ENCODE results near the gene PGBD5.

- TF ChIP-seq CBX2 (IDR thresholded peaks at IDR 0.05; ENCODE audit: insufficient read depth, low read length, poor library complexity, severe bottlenecking) (no peak), NFIC (IDR thresholded peaks at IDR 0.05) (no peak), YY1 (IDR thresholded peaks at IDR 0.05; ENCODE audit: borderline replicate concordance in 1 of 3, control insufficient read depth in 1 of 3, extremely low read depth in 1 of 3, insufficient read depth in 3 of 3, insufficient read length in 1 of 3, insufficient replicate concordance in 2 of 3, low read depth in 1 of 3, low read length in 2 of 3) (no peak), EZH2 (IDR thresholded peaks at IDR 0.05; ENCODE audit: borderline replicate concordance, low read depth, low read length) (no peak), SIN3A (IDR thresholded peaks at IDR 0.05; ENCODE audit: borderline replicate concordance in 2 of 2, control insufficient read depth in 1 of 2, low read depth in 2 of 2, low read length in 2 of 2) (no peak), ZBTB11 (CRISPR knock-in tag; IDR thresholded peaks at IDR 0.05) (no peak), SIX5 (IDR thresholded peaks at IDR 0.05; ENCODE audit: borderline replicate concordance in 1 of 2, insufficient read depth in 1 of 2, low read depth in 1 of 2, low read length in 2 of 2) (no peak), ZNF785 (CRISPR knock-in tag; IDR thresholded peaks at IDR 0.05) (no peak), ZNF263 (CRISPR knock-in tag; IDR thresholded peaks at IDR 0.05; ENCODE audit: borderline replicate concordance) (no peak), RNF219 (CRISPR knock-in tag; IDR thresholded peaks at IDR 0.05) (no peak), ZBTB5 (IDR thresholded peaks at IDR 0.05) (no peak)
- TF ChIP-seq, protein P1, sequence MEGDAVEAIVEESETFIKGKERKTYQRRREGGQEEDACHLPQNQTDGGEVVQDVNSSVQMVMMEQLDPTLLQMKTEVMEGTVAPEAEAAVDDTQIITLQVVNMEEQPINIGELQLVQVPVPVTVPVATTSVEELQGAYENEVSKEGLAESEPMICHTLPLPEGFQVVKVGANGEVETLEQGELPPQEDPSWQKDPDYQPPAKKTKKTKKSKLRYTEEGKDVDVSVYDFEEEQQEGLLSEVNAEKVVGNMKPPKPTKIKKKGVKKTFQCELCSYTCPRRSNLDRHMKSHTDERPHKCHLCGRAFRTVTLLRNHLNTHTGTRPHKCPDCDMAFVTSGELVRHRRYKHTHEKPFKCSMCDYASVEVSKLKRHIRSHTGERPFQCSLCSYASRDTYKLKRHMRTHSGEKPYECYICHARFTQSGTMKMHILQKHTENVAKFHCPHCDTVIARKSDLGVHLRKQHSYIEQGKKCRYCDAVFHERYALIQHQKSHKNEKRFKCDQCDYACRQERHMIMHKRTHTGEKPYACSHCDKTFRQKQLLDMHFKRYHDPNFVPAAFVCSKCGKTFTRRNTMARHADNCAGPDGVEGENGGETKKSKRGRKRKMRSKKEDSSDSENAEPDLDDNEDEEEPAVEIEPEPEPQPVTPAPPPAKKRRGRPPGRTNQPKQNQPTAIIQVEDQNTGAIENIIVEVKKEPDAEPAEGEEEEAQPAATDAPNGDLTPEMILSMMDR (IDR thresholded peaks at IDR 0.05 in 2 of 3, conservative IDR thresholded peaks at IDR 0.05 in 1 of 3; ENCODE audit: insufficient read depth in 2 of 3, low read depth in 1 of 3, low read length in 3 of 3): no peak
- TF ChIP-seq, protein P2, sequence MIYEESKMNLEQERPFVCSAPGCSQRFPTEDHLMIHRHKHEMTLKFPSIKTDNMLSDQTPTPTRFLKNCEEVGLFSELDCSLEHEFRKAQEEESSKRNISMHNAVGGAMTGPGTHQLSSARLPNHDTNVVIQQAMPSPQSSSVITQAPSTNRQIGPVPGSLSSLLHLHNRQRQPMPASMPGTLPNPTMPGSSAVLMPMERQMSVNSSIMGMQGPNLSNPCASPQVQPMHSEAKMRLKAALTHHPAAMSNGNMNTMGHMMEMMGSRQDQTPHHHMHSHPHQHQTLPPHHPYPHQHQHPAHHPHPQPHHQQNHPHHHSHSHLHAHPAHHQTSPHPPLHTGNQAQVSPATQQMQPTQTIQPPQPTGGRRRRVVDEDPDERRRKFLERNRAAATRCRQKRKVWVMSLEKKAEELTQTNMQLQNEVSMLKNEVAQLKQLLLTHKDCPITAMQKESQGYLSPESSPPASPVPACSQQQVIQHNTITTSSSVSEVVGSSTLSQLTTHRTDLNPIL (CRISPR knock-in tag; IDR thresholded peaks at IDR 0.05): no peak
Observed at GRCh38 chr1:230375147-230375546, 51.0 kb downstream of the PGBD5 start.

Data from K562 (cell line).